Measurements from ENCODE around the gene TMEM176B.
"Not testable (repeated sequence)": the region's sequence is repeated elsewhere in the genome, so short reads cannot be mapped to it uniquely, and the experiment has no call there.

The TMEM176B gene

GRCh38 chr7:150823043-150823442 lies 22.9 kb upstream of the TMEM176B start:
- no peak for DNase-seq

GRCh38 chr7:150820578-150821198 lies 20.5 kb upstream of the TMEM176B start:
- no peak for DNase-seq

GRCh38 chr7:150820148-150820547 lies 20.0 kb upstream of the TMEM176B start:
- no peak for DNase-seq

- DNase-seq: no peak
These were observed 18.8 kb upstream of the TMEM176B start for GRCh38 chr7:150818971-150819370.

GRCh38 chr7:150814328-150815001 lies 14.3 kb upstream of the TMEM176B start:
- no peak for DNase-seq

GRCh38 chr7:150807616-150808438 lies 7.7 kb upstream of the TMEM176B start:
- not testable (repeated sequence) for DNase-seq

GRCh38 chr7:150806863-150807262 lies 6.7 kb upstream of the TMEM176B start:
- DNase-seq: no peak

- DNase-seq: no peak
These were observed 6.3 kb upstream of the TMEM176B start for GRCh38 chr7:150806454-150806853.

- DNase-seq: no peak
These were observed 5.7 kb upstream of the TMEM176B start for GRCh38 chr7:150805864-150806263.

- DNase-seq: no peak
These were observed 4.6 kb upstream of the TMEM176B start for GRCh38 chr7:150804802-150805201.

- no peak for DNase-seq
These were observed 3.1 kb upstream of the TMEM176B start for GRCh38 chr7:150803161-150803860.

- DNase-seq: no peak
These were observed 2.0 kb upstream of the TMEM176B start for GRCh38 chr7:150801946-150802771.

- DNase-seq: no peak
These were observed 1.2 kb upstream of the TMEM176B start for GRCh38 chr7:150801242-150801945.

- DNase-seq: peak in 3 of 14 donors; percentile 39 to 85 (median 76)
These were observed 547 bp upstream of the TMEM176B start, which contains the start of gene TMEM176A for GRCh38 chr7:150800581-150801241. Gene TMEM176A, plus strand, starts transcription at chr7:150800769. Its CDS starts 782 bp downstream, at chr7:150801551.

GRCh38 chr7:150799156-150799555 lies 1.0 kb downstream of the TMEM176B start:
- DNase-seq: no peak

GRCh38 chr7:150797661-150798060 lies 2.5 kb downstream of the TMEM176B start:
- no peak for DNase-seq

- DNase-seq: no peak
These were observed 6.5 kb downstream of the TMEM176B start for GRCh38 chr7:150793569-150794238.

- no peak for DNase-seq
These were observed 8.3 kb downstream of the TMEM176B start for GRCh38 chr7:150791746-150792452.

- DNase-seq: no peak
These were observed 8.9 kb downstream of the TMEM176B start for GRCh38 chr7:150791304-150791703.
